H1 (cell line): ENCODE measurements around the gene SUSD6.

Experiments
- CEBPB ChIP-seq: IDR thresholded peaks from 2 replicates; pipeline ENCODE4 v1.6.1; 2012; ENCODE audit warnings: low read depth, low read length
- EGR1 ChIP-seq: IDR thresholded peaks from 2 replicates; pipeline ENCODE4 v1.6.1; 2011; ENCODE audit warnings: low read depth, low read length, borderline replicate concordance
- EZH2 ChIP-seq: fragments of 200-600 bp; sonication (generic); IDR thresholded peaks from 2 replicates; pipeline ENCODE4 v1.7.1; 2012; ENCODE audit warnings: low read depth, mild to moderate bottlenecking, moderate library complexity, low read length, inconsistent platforms; ENCODE audit not compliant: severe bottlenecking
- GABPA ChIP-seq: IDR thresholded peaks from 2 replicates; pipeline ENCODE4 v1.6.1; 2011; ENCODE audit warnings: mild to moderate bottlenecking, low read length, moderate library complexity, borderline replicate concordance; ENCODE audit not compliant: insufficient read depth
- POLR2A ChIP-seq, 2 experiments: IDR thresholded peaks; 1 replicate in 1 of 2; 2 replicates in 1 of 2; pipeline ENCODE4 v1.6.1; 2011; ENCODE audit warnings: low read depth in 2 of 2, low read length in 2 of 2, mild to moderate bottlenecking in 2 of 2; ENCODE audit errors: control extremely low read depth in 1 of 2
- RFX5 ChIP-seq: IDR thresholded peaks from 2 replicates; pipeline ENCODE4 v1.6.1; 2011; ENCODE audit warnings: low read depth, low read length, improper control_type of control experiment, borderline replicate concordance
- SUZ12 ChIP-seq: fragments of 200-600 bp; sonication (generic); IDR thresholded peaks from 2 replicates; pipeline ENCODE4 v1.6.1; 2012; ENCODE audit warnings: mild to moderate bottlenecking, inconsistent platforms, low read length, moderate library complexity, mixed read lengths
- TAF1 ChIP-seq: IDR thresholded peaks from 2 replicates; pipeline ENCODE4 v1.6.1; 2011; ENCODE audit warnings: mild to moderate bottlenecking, low read depth, low read length
- TEAD4 ChIP-seq: IDR thresholded peaks from 2 replicates; pipeline ENCODE4 v1.6.1; 2012; ENCODE audit warnings: low read depth, low read length, inconsistent platforms, mixed read lengths
- YY1 ChIP-seq: IDR thresholded peaks from 2 replicates; pipeline ENCODE4 v1.6.1; 2011; ENCODE audit warnings: low read depth, mild to moderate bottlenecking, low read length
- ZNF274 ChIP-seq: IDR thresholded peaks from 2 replicates; pipeline ENCODE4 v1.7.0; 2012; ENCODE audit warnings: low read length, borderline replicate concordance; ENCODE audit errors: extremely low read depth
- TF ChIP-seq, protein P1 (sequence below), 3 experiments: IDR thresholded peaks; 1 replicate in 2 of 3; 2 replicates in 1 of 3; pipeline versions ENCODE4 v1.5.1 to v1.6.1; 2011; ENCODE audit warnings: low read length in 3 of 3, mild to moderate bottlenecking in 3 of 3, inconsistent platforms in 2 of 3, low read depth in 1 of 3, moderate library complexity in 1 of 3; ENCODE audit not compliant: insufficient read depth in 1 of 3; ENCODE audit errors: control extremely low read depth in 1 of 3
- TF ChIP-seq, protein P2 (sequence below): IDR thresholded peaks from 2 replicates; pipeline ENCODE4 v1.6.1; 2011; ENCODE audit warnings: low read depth, mild to moderate bottlenecking, low read length; ENCODE audit not compliant: insufficient read depth
- TF ChIP-seq, protein P3 (sequence below): IDR thresholded peaks from 2 replicates; pipeline ENCODE4 v1.6.1; 2011; ENCODE audit warnings: low read length, improper control_type of control experiment

DNA sequence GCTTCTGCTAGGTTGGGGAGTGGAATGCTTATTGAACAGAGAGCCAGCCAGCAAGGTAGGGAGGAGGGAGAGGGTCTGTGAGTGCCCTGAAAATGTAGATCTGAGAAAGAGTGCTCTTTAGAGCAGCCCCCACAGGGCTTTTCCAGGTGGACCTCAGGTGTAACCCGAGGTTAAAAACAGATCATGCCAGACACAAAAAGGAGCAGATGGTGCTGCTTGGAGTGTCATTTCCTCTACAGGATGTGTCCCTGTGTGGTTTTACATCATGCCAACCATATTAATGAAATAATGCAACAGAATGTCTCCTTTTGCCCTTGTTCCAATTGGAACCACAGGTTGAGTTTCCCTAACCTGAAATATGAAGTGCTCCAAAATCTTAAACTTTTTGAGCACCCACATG lies 6.4 kb downstream of the SUSD6 start:
- TF ChIP-seq, protein P1, sequence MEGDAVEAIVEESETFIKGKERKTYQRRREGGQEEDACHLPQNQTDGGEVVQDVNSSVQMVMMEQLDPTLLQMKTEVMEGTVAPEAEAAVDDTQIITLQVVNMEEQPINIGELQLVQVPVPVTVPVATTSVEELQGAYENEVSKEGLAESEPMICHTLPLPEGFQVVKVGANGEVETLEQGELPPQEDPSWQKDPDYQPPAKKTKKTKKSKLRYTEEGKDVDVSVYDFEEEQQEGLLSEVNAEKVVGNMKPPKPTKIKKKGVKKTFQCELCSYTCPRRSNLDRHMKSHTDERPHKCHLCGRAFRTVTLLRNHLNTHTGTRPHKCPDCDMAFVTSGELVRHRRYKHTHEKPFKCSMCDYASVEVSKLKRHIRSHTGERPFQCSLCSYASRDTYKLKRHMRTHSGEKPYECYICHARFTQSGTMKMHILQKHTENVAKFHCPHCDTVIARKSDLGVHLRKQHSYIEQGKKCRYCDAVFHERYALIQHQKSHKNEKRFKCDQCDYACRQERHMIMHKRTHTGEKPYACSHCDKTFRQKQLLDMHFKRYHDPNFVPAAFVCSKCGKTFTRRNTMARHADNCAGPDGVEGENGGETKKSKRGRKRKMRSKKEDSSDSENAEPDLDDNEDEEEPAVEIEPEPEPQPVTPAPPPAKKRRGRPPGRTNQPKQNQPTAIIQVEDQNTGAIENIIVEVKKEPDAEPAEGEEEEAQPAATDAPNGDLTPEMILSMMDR (IDR thresholded peaks at IDR 0.05; ENCODE audit: control extremely low read depth in 1 of 3, insufficient read depth in 1 of 3, low read depth in 1 of 3, low read length in 3 of 3): no peak
- TF ChIP-seq ZNF274: no peak
- TF ChIP-seq CEBPB: no peak
- TF ChIP-seq, protein P2, sequence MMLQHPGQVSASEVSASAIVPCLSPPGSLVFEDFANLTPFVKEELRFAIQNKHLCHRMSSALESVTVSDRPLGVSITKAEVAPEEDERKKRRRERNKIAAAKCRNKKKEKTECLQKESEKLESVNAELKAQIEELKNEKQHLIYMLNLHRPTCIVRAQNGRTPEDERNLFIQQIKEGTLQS: no peak
- no peak for TF ChIP-seq EZH2
- no peak for TF ChIP-seq EGR1
- TF ChIP-seq GABPA: no peak
- TF ChIP-seq, protein P3, sequence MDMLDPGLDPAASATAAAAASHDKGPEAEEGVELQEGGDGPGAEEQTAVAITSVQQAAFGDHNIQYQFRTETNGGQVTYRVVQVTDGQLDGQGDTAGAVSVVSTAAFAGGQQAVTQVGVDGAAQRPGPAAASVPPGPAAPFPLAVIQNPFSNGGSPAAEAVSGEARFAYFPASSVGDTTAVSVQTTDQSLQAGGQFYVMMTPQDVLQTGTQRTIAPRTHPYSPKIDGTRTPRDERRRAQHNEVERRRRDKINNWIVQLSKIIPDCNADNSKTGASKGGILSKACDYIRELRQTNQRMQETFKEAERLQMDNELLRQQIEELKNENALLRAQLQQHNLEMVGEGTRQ: no peak
- TF ChIP-seq SUZ12: no peak
- TF ChIP-seq YY1: no peak
- TF ChIP-seq TAF1: no peak
- TF ChIP-seq POLR2A (IDR thresholded peaks at IDR 0.05; ENCODE audit: control extremely low read depth in 1 of 2, low read depth in 2 of 2, low read length in 2 of 2): no peak
- no peak for TF ChIP-seq RFX5
- TF ChIP-seq TEAD4: no peak
